GM10248 (cell line): ENCODE measurements around the gene CA10.

Source experiments
- CTCF ChIA-PET: fragments of 300-600 bp; sonication (Branson Sonifier 250); formaldehyde crosslinking; extraction: SDS; loops from one replicate; lab custom pipeline; 2021; ENCODE audit warnings: antibody characterized with exemption; lab: Yijun Ruan, JAX
- POLR2A ChIA-PET: fragments of 350-650 bp; sonication (Branson Sonifier 250); formaldehyde crosslinking; extraction: SDS; loops from one replicate; lab custom pipeline; 2020; ENCODE audit warnings: antibody characterized with exemption; lab: Yijun Ruan, JAX
- DNase-seq: peaks from one replicate; pipeline ENCODE4 v3.0.0; 2012; ENCODE audit errors: extremely low spot score
- CTCF ChIP-seq: IDR thresholded peaks from 2 replicates; pipeline ENCODE4 v1.5.1; 2012; ENCODE audit warnings: mild to moderate bottlenecking, low read depth; ENCODE audit errors: extremely low read depth, missing control alignments, control extremely low read depth

The CA10 gene

GRCh38 chr17:51842763-51843162, 315.8 kb downstream of the CA10 start:
- ChIA-PET POLR2A (no interaction called here), CTCF (no interaction called here)
- DNase-seq, result no peak
- no peak for TF ChIP-seq CTCF

GRCh38 chr17:51841669-51842068, 316.8 kb downstream of the CA10 start:
- ChIA-PET POLR2A (no interaction called here), CTCF (interaction anchor here (1.2 kb wide), 1 partner anchor 13 kb away, joined by 3 read pairs; no protein-coding TSS in a partner anchor)
- no peak for TF ChIP-seq CTCF
- DNase-seq, result no peak

GRCh38 chr17:51840688-51841087, 317.8 kb downstream of the CA10 start:
- no peak for TF ChIP-seq CTCF

GRCh38 chr17:51833620-51834019, 324.9 kb downstream of the CA10 start:
- no peak for DNase-seq
- ChIA-PET CTCF (no interaction called here), POLR2A (no interaction called here)
- TF ChIP-seq CTCF, result no peak

More at GRCh38 chr17:51840688-51841087, 317.8 kb downstream of the CA10 start:
- no peak for DNase-seq
- CTCF ChIA-PET, result interaction anchor here (1.2 kb wide), 1 partner anchor 12 kb away, joined by 3 read pairs; no protein-coding TSS in a partner anchor
- POLR2A ChIA-PET, result no interaction called here

- no peak for TF ChIP-seq CTCF
- POLR2A ChIA-PET, result no interaction called here
- DNase-seq, result no peak
- CTCF ChIA-PET, result interaction anchor here (1.7 kb wide), 1 partner anchor 12 kb away, joined by 5 read pairs; no protein-coding TSS in a partner anchor
Observed at GRCh38 chr17:51833045-51833444, 325.5 kb downstream of the CA10 start.

GRCh38 chr17:51830886-51831285, 327.6 kb downstream of the CA10 start:
- ChIA-PET POLR2A (no interaction called here), CTCF (interaction anchor here (1.6 kb wide), 1 partner anchor 19 kb away, joined by 3 read pairs; no protein-coding TSS in a partner anchor)
- TF ChIP-seq CTCF, result no peak
- DNase-seq, result no peak
